ENCODE data around the gene FBXL7. TPM values are rescaled to one million over a fixed set of nuclear protein-coding genes. Genes with fewer than 3 reads are reported as not detected.

Gene FBXL7
- total RNA-seq, 2 experiments from 2014 or later, result not detected

DNA sequence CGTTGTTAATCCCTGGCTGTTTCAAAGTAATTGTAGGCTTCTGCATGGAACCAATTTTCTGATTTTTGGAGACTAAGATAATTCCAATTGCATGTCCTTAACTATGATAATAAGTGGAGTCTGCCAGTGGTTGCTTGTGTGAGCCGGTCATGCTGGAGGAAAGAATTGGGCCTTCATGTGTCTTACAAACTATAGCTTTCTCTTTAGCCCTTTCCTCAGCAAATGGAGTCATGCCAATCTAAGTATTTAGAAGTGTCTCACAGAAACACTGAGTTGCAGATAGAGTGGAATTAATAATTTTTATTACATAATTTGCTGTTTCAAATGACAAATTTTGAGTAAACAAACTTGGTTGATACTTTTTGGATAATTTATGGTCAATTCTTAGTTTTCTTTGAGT lies 200.4 kb downstream of the FBXL7 start:
- Mint-ChIP-seq H3K4me1 (ENCODE audit: low read depth) (no peaks in the 10 kb centered on the region), H3K4me3 (no peak overlapping the region), H3K27ac (no peak overlapping the region), H3K9me3 (peaks cover 3% of the 10 kb centered on the region), H3K36me3 (ENCODE audit: low read depth) (no peaks in the 10 kb centered on the region), H3K27me3 (no peaks in the 10 kb centered on the region)
- intact Hi-C loops (cut with micrococcal nuclease), result no loop called here
- no peak for ATAC-seq
- ChIA-PET CTCF (no interaction called here), POLR2A (no interaction called here)
- DNase-seq, result no peak
- no peak for TF ChIP-seq CTCF (IDR thresholded peaks at IDR 0.05)

DNA sequence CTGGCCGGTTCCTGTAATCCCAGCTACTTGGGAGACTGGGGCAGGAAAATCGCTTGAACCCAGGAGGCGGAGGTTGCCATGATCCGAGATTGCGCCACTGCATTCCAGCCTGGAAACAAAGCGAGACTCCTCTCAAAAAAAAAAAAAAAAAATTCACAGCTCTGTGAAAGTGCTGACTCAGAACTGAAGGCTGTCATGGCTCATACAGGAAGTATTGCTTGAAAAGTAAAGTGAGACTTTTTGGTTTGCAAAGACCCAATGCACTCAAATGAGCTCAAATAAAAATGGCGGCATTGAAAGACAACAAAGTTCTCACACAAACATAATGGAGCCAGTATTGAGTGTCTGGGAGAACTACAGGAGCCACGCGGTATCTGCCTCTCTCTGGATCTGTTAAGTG lies 202.1 kb downstream of the FBXL7 start:
- CTCF ChIA-PET, result no interaction called here
- Mint-ChIP-seq H3K27ac (no peak overlapping the region), H3K36me3 (ENCODE audit: low read depth) (no peaks in the 10 kb centered on the region), H3K27me3 (no peaks in the 10 kb centered on the region), H3K4me3 (no peak overlapping the region), H3K4me1 (ENCODE audit: low read depth) (no peaks in the 10 kb centered on the region), H3K9me3 (peaks cover 3% of the 10 kb centered on the region)
- DNase-seq (no peak), ATAC-seq (no peak)
- intact Hi-C loops (cut with micrococcal nuclease), result no loop called here
- POLR2A ChIA-PET, result no interaction called here
- no peak for TF ChIP-seq CTCF (IDR thresholded peaks at IDR 0.05)

GRCh38 chr5:15703901-15704300 lies 203.9 kb downstream of the FBXL7 start:
- Mint-ChIP-seq H3K4me1 (ENCODE audit: low read depth) (no peaks in the 10 kb centered on the region), H3K27ac (no peak overlapping the region), H3K9me3 (peaks cover 3% of the 10 kb centered on the region), H3K36me3 (ENCODE audit: low read depth) (no peaks in the 10 kb centered on the region), H3K4me3 (no peak overlapping the region), H3K27me3 (no peaks in the 10 kb centered on the region)
- ChIA-PET CTCF (no interaction called here), POLR2A (no interaction called here)
- intact Hi-C loops (cut with micrococcal nuclease), result no loop called here
- TF ChIP-seq CTCF (IDR thresholded peaks at IDR 0.05), result no peak
- ATAC-seq (no peak), DNase-seq (no peak)

GRCh38 chr5:15704397-15704947 lies 204.5 kb downstream of the FBXL7 start:
- Mint-ChIP-seq H3K27ac (no peak overlapping the region), H3K27me3 (no peaks in the 10 kb centered on the region), H3K36me3 (ENCODE audit: low read depth) (no peaks in the 10 kb centered on the region), H3K4me3 (no peak overlapping the region), H3K9me3 (peaks cover 3% of the 10 kb centered on the region), H3K4me1 (ENCODE audit: low read depth) (no peaks in the 10 kb centered on the region)
- ChIA-PET CTCF (no interaction called here), POLR2A (no interaction called here)
- no peak for DNase-seq
- no peak for TF ChIP-seq CTCF (IDR thresholded peaks at IDR 0.05)
- intact Hi-C loops (cut with micrococcal nuclease), result no loop called here
- ATAC-seq, result no peak

- no peaks in the 10 kb centered on the region for H3K4me1 Mint-ChIP-seq (ENCODE audit: low read depth)
- H3K9me3 Mint-ChIP-seq, result no peaks in the 10 kb centered on the region
- H3K4me3 Mint-ChIP-seq, result no peak overlapping the region
- H3K36me3 Mint-ChIP-seq (ENCODE audit: low read depth), result no peaks in the 10 kb centered on the region
- ATAC-seq (no peak), DNase-seq (no peak)
- H3K27ac Mint-ChIP-seq, result no peak overlapping the region
- CTCF ChIA-PET, result no interaction called here
- POLR2A ChIA-PET, result no interaction called here
- no peaks in the 10 kb centered on the region for H3K27me3 Mint-ChIP-seq
- no peak for TF ChIP-seq CTCF (IDR thresholded peaks at IDR 0.05)
- intact Hi-C loops (cut with micrococcal nuclease), result no loop called here
Observed at GRCh38 chr5:15707631-15708030, 207.7 kb downstream of the FBXL7 start.
